ENCODE results near the gene ITGA8. TPM values are rescaled to one million over a fixed set of nuclear protein-coding genes. Genes with fewer than 3 reads are reported as not detected.

The ITGA8 gene
- total RNA-seq, 2 donors from 2014 or later = 2.1 to 3.5 TPM

DNA sequence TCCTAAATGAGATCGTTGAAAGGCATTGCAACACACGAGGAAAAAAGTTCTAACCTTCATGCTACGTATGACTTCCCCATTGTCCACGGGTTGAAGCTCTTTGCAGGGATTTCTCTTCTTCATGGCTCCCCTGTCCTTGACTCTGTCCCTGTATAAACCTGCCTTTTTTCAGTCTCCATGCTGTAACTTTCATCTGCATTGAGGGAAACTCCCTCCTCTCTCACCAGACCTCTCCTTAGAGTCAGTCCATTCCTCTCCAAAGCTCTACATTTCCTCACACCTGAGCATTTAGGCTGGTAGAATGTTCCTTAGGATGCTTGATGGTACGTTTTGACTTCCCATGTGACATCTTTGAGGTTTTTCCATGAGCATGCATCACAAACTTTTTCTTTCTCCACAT lies 214.4 kb downstream of the ITGA8 start:
- Histone ChIP-seq H3K9ac (ENCODE audit: low read depth in 2 of 2, low read length in 2 of 2) (no peak overlapping the region), H3K4me1 (no peaks in the 10 kb centered on the region), H3K27ac (no peak overlapping the region), H3K27me3 (no peaks in the 10 kb centered on the region), H3K4me3 (no peak overlapping the region), H3K9me3 (no peaks in the 10 kb centered on the region), H3K36me3 (no peaks in the 10 kb centered on the region)
- intact Hi-C loops (cut with DNase I) = no loop called here
- TF ChIP-seq, protein P1, sequence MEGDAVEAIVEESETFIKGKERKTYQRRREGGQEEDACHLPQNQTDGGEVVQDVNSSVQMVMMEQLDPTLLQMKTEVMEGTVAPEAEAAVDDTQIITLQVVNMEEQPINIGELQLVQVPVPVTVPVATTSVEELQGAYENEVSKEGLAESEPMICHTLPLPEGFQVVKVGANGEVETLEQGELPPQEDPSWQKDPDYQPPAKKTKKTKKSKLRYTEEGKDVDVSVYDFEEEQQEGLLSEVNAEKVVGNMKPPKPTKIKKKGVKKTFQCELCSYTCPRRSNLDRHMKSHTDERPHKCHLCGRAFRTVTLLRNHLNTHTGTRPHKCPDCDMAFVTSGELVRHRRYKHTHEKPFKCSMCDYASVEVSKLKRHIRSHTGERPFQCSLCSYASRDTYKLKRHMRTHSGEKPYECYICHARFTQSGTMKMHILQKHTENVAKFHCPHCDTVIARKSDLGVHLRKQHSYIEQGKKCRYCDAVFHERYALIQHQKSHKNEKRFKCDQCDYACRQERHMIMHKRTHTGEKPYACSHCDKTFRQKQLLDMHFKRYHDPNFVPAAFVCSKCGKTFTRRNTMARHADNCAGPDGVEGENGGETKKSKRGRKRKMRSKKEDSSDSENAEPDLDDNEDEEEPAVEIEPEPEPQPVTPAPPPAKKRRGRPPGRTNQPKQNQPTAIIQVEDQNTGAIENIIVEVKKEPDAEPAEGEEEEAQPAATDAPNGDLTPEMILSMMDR (IDR thresholded peaks at IDR 0.05) = no peak
- DNase-seq = no peak

GRCh38 chr10:15504101-15504840 lies 215.5 kb downstream of the ITGA8 start:
- DNase-seq = no peak
- no peak overlapping the region for H3K27ac ChIP-seq
- no peaks in the 10 kb centered on the region for H3K27me3 ChIP-seq
- no peaks in the 10 kb centered on the region for H3K9me3 ChIP-seq
- intact Hi-C loops (cut with DNase I) = no loop called here
- H3K36me3 ChIP-seq = no peaks in the 10 kb centered on the region
- no peaks in the 10 kb centered on the region for H3K4me1 ChIP-seq
- no peak overlapping the region for H3K9ac ChIP-seq (ENCODE audit: low read depth in 2 of 2, low read length in 2 of 2)
- no peak overlapping the region for H3K4me3 ChIP-seq
- TF ChIP-seq, protein P1 (IDR thresholded peaks at IDR 0.05) = no peak

- H3K27ac ChIP-seq = no peak overlapping the region
- intact Hi-C loops (cut with DNase I) = no loop called here
- no peak for DNase-seq
Measured at GRCh38 chr10:15494850-15495506, 224.7 kb downstream of the ITGA8 start.

GRCh38 chr10:15491856-15492642 lies 227.7 kb downstream of the ITGA8 start:
- no peaks in the 10 kb centered on the region for H3K36me3 ChIP-seq
- DNase-seq = no peak
- TF ChIP-seq, protein P1 (IDR thresholded peaks at IDR 0.05) = no peak
- no peaks in the 10 kb centered on the region for H3K9me3 ChIP-seq
- no peaks in the 10 kb centered on the region for H3K27me3 ChIP-seq
- no peak overlapping the region for H3K27ac ChIP-seq
- H3K4me1 ChIP-seq = no peaks in the 10 kb centered on the region
- H3K4me3 ChIP-seq = no peak overlapping the region
- intact Hi-C loops (cut with DNase I) = no loop called here
- H3K9ac ChIP-seq (ENCODE audit: low read depth in 2 of 2, low read length in 2 of 2) = no peak overlapping the region

More at GRCh38 chr10:15494850-15495506, 224.7 kb downstream of the ITGA8 start:
- Histone ChIP-seq H3K9me3 (no peaks in the 10 kb centered on the region), H3K4me1 (no peaks in the 10 kb centered on the region), H3K27me3 (no peaks in the 10 kb centered on the region), H3K4me3 (no peak overlapping the region), H3K36me3 (no peaks in the 10 kb centered on the region), H3K9ac (ENCODE audit: low read depth in 2 of 2, low read length in 2 of 2) (no peak overlapping the region)
- TF ChIP-seq, protein P1 (IDR thresholded peaks at IDR 0.05) = no peak

GRCh38 chr10:15489431-15489830 lies 230.3 kb downstream of the ITGA8 start:
- TF ChIP-seq, protein P1 (IDR thresholded peaks at IDR 0.05) = no peak
- intact Hi-C loops (cut with DNase I) = no loop called here

More at GRCh38 chr10:15489431-15489830, 230.3 kb downstream of the ITGA8 start:
- no peaks in the 10 kb centered on the region for H3K4me1 ChIP-seq
- no peak overlapping the region for H3K4me3 ChIP-seq
- DNase-seq = no peak
- no peaks in the 10 kb centered on the region for H3K27me3 ChIP-seq
- no peak overlapping the region for H3K9ac ChIP-seq (ENCODE audit: low read depth in 2 of 2, low read length in 2 of 2)
- no peaks in the 10 kb centered on the region for H3K9me3 ChIP-seq
- H3K36me3 ChIP-seq = no peaks in the 10 kb centered on the region
- no peak overlapping the region for H3K27ac ChIP-seq
